ENCODE data around the gene DAD1.
A peak's percentile ranks its signal among the peaks of the same experiment; 100 is the strongest.
"Not testable (repeated sequence)": the region's sequence is repeated elsewhere in the genome, so short reads cannot be mapped to it uniquely, and the experiment has no call there.

DAD1 gene

DNA sequence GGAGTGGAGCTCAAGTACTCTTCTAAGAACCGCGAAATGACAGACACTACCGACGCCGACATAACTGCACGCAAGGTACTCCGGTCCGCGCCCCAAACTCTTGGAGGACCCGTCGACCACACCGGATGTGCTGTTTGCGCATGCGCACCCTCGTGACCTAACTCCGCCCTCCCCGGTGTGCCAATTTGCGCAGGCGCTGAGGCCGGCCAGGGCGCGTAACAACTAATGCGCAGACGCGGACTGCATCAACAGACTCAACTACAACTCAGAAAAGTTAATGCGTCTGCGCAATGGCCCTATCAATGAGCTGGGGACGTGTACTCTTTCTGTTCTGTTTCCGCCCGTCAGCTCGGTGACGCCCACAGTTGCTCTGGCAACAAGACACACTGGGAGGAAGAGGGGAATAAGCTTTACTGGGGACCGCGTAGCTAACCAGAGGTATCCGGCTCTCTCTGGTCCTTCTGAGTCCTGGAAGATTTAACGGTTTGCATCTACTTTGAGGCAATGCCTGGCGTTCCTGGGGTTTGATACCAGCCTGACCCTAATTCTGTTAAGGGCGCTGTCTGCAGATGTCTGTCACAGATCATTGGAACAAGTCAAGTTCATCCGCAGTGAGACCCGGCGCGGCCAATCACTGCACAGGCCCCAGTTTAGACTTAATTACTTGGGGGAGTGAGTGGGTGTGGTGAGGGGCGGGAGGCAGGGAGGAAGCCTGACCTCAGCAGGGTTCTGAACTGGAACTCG, at the start of gene DAD1:
Gene DAD1 (minus strand): TSS at position 129 of the 744 bp plus-strand sequence. CDS start 67 bp downstream, at position 62.
- peak; percentile 74 to 99 (median 97) for DNase-seq

DNA sequence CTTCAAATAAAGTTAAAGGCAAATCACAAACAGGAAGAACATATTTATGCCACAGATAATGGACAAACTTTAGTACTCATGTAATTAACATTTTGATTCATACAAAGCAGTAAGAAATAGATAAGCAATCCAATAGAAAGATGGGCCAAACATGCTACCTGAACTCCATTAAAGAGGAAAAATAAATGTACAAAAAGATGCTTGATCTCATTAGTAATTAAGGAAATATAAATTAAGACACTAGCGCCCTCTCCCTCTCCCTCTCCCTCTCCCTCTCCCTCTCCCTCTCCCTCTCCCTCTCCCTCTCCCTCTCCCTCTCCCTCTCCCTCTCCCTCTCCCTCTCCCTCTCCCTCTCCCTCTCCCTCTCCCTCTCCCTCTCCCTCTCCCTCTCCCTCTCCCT, 47.0 kb upstream of the DAD1 start:
- not testable (repeated sequence) for DNase-seq

DNA sequence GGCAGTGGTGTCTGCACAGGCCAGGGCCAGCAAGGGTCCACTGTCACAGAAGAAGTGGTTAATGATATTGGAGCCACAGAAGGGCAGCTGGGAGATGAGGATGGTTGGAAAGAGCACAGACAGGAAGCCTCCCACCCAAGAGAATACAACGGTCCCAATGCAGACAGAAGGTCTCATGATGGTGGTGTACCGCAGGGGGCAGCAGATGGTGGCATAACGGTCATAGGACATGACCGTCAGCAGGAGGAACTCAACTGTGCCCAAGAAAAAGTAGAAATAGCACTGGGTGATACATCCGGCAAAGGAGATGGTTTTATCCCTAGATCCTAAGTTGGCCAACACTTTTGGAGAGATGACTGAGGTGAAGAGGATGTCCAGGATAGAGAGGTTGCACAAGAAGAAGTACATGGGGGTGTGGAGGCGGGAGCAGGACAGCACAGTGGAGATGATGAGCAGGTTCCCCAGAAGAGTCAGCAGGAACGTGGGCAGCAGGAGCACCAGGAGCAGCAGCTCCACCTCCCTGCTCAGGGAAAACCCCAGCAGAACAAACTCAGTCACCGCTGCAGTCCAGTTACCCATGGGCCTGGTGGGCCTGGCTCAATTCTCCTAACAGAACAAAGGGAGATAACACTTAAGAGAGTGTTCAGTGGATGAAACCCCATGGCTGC, 45.3 kb upstream of the DAD1 start:
- DNase-seq: no peak

DNA sequence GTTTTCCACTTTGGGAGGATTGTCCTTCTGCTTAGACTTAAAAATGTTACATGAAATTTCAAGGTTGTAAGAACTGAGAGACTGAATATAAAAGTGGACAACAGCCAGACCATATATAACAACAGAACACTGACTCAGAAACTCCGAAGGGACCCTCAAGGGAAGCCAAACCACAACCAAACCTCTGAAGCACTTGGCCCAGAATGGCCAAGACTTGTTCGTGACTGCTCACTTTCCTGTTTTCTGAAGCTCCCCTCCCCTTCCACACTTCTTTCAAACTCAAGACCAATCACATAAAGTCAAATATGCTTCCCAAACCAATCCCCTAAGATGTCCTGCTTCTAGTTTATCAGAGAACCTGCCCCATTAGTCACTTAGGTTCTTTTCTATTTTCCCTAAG, 41.5 kb upstream of the DAD1 start:
- no peak for DNase-seq

DNA sequence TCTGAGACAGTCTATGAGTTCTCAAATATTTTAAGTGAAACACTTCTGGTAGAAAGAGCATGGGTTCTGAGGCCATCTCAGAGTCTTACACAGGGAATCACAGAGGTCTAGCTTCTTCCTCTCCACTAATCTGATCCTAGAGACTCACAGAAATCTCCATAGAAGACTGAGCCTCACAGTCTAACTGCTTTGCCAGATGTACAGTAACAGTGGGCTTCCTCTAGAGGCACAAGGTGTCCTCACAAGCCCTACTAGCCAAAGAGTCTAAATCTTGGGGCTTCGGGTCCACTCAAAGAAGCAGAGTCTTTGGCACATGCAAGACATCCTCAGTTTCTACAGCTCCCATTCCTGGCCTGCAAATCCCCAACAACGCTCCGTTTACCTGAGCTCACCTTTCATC, 41.0 kb upstream of the DAD1 start:
- no peak for DNase-seq

DNA sequence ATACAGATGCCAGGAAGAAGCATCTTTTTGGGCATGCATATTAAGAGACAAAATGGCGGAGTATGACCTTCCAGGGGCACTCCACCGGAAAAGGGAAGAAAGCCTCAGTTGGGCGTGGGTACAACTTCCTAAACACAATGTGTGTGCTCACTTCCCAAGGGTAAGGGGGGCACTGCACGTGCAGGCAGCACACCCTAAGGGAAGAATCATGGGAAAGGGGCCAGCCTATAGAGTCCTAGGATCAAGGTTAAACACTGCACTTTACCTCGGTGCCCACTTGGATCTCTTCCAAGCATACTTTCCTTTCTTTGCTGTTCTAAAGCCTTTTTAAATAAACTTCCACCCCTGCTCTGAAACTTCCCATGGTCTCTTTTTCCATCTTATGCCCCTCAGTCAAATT, 40.3 kb upstream of the DAD1 start:
- no peak for DNase-seq

DNA sequence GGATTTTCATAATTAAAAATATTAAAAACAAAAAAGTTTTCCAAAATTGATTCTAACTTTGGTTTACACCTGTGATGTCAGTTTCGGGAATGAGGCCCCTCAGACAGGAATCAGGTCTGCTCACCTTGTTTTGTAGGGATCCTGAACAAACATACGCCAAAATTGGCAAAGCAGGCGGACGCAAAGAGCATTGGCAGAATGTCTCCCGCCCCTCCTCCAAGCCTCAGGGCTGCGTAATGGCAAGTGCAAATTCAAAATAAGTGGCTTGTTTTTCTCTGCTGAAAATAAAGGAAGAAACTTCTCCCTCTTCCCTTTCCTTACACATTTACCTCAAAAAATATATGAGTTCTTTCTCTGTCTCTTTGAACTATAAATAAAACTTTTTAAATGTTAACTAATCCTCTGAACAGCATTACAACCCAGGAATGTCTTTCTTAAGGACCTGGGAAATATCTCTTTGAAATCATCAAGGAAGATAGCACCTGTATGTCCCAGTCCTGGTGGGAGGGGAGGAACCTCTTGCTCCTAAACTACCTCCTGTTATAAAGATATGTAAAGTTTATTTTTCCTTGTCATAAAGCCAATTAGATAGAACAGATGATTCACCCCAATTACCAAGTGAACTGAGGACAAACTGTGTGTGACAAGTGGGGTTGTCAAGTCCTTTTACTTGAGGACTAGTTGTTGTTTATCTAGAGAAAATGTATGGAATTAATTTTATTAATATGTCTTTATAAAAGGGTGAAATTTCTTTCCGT, 38.7 kb upstream of the DAD1 start:
- no peak for DNase-seq

DNA sequence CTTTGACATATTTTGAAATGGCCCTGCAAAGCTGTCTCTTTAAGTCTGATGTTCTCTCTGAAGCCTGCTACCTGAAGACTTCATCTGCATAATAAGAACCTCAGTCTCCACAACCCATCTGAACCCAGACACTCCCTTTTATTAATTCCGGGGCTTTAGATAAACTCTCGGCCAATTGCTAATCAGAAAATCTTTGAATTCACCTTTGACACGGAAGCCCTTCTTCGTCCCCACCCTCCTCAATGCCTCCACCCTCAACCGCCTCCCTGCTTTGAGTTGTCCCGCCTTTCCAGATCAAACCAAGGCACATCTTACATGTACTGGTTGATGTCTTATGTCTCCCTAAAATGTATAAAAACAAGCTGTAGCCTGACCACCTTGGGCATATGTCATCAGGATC, 37.6 kb upstream of the DAD1 start:
- DNase-seq: no peak

DNA sequence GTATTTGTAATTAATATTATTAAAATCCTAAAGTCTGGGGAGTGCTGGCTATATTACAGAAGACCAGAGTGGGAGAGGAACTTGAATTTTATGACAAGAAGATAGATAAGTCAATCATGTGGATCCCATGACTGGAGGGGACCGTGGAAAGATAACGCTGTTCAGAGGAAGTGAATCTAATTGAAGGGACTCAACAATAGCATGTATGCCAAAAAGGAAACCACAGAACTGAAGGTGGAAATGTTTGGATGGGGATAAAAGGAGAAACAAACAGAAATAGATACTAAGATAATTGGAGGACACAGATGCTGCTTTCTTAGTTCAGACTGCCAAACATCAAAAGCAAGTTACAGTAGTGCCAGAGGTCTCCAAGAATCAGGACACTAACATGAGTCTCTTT, 34.0 kb upstream of the DAD1 start:
- no peak for DNase-seq

DNA sequence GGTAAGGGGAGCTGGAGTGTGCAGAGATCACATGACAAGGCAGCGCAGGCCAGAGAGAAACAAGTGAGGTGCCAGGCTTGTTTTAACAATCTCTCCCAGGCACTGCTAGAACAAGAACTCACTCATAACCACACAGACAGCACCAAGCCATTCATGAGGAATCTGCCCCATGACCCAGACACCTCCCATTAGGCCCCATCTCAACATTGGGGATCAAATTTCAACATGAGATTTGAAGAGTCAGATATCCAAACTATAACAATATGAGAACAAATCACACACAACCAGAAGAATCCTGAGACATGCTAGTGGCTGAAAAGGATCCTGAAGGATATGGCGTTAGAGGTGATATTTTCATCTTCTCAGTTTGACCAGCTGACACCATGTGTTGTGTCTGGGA, 33.2 kb upstream of the DAD1 start:
- DNase-seq: no peak

DNA sequence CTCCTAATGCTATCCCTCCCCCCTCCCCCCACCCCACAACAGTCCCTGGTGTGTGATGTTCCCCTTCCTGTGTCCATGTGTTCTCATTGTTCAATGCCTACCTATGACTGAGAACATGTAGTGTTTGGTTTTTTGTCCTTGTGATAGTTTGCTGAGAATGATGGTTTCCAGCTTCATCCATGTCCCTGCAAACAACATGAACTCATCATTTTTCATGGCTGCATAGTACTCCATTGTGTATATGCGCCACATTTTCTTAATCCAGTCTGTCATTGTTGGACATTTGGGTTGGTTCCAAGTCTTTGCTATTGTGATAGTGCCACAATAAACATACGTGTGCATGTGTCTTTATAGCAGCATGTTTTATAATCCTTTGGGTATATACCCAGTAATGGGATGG, 26.7 kb upstream of the DAD1 start:
- not testable (repeated sequence) for DNase-seq

DNA sequence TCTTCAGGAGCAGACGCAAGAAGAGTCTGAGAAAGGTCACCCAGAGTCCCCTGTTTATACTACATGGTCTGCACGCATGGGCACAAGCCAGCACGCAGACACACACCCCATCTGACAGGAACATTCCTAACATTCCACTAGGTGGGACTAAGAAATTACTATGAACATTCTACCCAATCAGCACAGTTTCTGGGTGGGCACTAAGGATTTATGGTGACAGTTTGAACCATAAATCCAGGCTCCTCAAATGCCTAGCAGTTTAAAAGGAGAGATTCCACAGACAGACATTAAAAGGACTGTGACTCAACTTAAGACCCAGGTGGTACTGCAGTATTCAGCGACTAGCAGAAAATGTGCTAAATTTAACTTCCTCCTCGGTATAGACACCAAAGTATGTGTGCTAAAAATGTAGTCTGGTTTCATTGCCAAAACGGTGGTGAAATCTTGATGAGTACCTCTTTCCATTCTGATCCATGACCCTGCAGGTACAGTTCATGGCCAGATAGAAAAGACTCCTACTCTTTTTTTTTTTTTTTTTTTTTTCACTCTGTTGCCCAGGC, 25.3 kb upstream of the DAD1 start:
- no peak for DNase-seq

DNA sequence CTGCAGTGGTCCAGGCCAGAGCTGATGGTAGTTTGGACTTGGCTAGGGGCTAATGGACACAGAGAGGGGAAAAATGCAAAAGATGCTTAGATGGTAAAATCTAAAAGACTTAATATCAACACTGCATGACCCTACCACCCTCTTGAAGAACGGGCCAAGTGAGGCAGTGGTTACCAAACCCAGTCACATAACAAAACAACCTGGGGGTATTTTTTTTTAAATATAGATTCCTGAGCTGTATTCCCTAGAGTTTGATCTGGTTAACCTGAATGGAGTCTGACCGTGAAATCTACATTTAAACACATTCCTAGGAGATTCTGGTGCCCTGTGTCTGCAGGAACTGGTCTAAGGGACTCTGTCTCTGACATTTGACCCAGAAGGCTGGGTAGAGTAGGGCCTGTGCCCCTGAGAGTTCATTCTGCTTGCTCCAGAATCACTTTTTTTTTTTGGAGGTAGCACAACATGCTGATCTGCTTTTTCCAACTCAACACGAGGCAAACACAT, 24.8 kb upstream of the DAD1 start:
- DNase-seq: no peak

DNA sequence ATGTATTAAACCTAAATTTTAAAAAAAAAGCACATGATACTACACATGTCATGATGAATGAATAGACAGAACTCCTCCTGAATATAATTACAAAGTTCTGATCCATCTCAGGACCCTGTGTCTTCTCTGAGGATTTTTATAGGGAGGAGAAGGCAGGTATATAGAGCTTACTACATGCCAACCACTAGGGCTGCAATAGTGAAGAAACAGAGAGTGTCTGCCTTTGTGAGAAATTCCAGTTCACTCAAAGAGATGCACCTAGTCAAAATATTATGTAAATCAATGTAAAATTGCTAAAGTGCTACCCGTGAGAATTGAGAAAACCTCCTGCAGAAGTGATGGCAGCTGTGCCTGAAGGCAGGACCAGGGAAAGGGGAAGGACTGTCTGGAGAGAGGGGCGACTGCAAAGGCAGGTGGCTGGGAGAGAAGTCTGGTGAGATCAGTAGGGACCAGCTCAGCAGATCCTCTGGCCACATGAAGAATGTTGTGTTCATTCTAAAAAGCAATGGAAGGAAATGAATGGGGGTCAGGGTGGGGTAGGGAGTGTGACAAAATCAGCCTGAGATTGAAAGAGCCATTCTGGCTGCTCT, 24.2 kb upstream of the DAD1 start:
- no peak for DNase-seq

DNA sequence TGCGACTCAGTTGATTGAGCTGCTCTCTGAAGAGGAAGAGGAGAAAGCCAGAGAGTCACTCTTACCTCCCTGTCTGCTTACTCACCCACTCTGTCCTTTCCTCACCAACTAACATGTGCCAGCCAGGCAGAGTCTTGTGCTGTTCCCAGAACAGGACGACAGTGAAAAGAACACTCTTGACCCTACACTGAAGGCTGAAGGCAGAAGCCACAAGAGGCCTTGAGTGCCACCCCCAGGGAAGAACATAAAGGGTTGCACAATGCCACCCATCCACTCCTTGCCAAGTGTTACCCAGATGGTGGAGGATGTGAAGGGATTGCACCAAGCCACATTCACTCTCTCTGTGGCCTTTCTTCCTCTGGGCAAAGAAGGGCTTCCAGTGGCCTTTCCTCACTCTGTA, 21.9 kb upstream of the DAD1 start:
- no peak for DNase-seq

DNA sequence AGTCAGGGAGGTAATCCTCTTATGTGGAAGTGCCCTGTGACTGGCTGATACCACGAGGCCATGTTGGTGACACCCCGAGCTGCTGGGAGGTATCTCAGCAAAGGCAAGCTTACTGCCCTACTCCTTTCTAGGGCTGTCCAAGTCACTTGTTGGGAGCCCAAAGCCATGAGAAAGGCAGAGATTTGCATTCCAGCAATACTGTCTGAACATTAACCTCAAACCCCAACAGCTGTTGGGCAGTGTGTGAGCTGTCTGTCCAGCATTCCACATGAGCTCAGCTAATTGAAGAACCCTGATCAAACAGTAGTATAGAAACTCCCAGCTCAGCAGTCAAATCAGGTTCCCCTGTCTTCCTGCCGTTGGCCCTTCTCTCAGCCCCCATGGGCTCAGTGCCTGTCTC, 18.3 kb upstream of the DAD1 start:
- no peak for DNase-seq

DNA sequence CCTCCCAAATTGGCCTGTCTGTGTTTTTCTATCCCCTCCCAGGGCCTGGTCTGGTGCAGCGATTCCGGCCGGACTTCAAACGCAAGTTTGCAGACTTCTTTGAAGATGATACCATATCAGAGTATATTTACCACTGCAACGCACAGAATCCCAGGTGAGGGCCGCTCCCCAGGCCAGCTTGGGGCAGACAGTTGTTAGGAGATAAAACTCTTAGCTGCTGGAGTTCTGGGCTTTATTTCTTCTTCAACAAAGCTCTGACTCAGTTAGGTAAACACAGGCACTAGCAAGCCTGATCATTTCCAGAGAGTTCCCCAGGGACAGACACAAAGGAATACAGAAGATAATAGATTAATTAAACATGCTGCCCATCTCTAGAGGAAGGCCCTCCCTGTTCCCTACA, 17.4 kb upstream of the DAD1 start:
- no peak for DNase-seq

DNA sequence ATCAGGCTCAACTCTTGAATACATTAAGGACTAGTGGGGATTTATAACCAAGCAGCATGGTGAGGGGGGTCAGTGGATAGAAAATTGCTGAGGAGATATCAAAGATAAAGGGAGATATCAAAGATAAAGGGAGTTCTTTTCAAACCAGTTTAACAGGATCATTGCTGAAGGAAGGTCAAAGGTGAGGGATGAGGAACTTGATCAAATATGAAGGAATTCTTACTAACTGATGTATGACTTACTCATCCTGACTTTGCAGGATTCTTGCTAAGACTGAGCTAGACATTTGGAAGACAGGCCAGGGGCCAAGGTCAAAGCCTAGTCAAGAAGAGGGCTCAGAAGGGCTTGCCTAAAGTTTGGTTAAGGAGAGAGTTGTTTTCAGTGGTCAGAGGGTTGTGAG, 13.8 kb upstream of the DAD1 start:
- no peak for DNase-seq

DNA sequence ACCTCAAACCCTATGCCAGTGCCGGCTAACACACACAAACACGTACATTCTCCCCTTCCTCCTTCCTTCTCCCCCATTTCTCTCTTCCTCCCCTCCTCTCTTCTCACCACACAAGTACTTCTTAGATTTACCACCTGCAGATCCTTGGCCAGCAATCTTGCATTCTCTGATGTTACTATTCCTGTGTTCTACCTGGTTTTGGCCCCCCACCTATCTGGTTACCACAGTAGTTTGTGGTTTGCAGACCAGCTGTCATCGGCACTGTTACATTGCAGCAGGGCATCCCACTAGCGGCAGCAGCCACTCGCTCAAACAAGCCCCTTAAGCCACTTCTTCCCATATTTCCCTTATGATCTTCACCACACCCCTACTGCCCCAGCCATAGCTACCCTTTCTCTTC, 13.0 kb upstream of the DAD1 start:
- DNase-seq: no peak

DNA sequence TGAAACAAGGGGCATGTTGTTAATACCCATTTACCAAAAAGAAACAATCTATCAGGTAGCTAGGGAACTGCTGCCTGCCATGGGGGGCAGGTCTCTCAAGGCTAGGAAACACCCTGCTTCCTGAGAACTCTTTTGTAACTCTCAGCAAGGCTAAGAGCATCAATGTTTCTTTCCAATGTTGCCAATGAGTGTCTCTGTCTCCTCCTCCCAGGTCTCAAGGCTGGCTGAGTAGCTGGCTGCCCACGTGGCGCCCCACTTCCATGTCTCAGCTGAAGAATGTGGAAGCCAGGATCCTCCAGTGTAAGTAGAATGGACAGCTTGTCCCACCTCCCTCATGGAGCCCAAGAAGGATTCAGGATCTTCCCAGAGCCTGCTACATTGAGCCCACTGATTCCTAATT, 12.4 kb upstream of the DAD1 start:
- DNase-seq: no peak

DNA sequence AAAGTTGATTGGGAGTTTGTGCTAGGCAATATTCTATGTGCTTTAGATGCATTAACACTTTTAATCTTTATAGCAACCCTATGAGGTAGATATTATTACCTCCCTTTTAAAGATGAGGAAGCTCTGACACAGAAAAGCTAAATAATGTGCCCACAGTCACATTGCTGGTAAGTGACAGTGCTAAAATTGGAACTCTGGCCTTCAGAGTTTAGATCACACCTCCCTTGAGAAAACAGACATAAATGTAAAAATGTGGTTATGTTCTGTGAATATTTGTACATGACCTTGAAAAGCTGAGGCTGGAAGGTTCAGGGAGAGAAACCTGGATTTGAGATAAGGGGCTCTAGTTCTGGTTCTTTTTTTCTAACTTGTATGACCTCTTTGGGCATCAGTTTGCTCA, 11.0 kb upstream of the DAD1 start:
- no peak for DNase-seq

DNA sequence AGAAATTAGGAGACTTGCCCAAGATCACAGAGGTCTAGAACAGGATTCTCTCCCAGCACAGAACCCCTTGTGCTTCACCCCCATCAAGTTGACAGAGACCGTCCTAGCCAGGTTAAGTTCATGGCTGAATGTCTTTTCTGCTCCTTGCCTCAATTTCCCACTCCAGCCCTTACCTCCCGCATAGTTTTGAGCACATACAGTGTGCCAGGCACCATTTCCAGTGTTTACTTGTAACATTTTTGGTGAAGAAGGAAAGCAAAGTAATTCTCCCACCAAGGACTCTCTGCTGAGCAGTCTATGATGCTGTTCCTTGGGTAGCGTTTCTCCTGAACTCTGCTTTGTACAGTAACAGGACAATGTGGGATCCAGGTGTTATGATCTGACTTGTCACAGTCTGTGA, 10.3 kb upstream of the DAD1 start:
- no peak for DNase-seq

DNA sequence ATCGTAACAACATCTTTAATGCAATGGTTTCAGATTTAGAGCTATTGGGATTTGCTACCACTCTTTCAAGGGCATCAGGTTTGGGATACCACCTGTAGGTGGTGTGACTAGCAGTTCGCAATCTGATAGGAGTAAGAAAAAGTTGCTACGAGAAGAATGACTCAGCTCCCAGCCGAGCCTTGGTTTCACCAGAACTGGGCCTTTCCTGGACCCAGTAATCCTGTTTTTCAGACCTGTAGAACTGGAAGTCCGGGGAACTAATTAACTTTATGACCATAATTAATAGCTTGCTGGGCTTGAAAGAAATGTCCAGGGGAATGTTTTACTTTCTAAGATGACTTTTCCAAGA, 9.8 kb upstream of the DAD1 start:
- peak in 4 of 14 donors; percentile 8 to 37 (median 24) for DNase-seq
